Coronary artery (tissue), 2 donors: ENCODE data around the gene BRF1.

ENCODE experiments used
- DNase-seq: peaks from one replicate; pipeline ENCODE4 v3.0.0-alpha.2; 2017; ENCODE audit warnings: low spot score
- H3K27ac ChIP-seq, 2 donors: fragments of 200-600 bp; sonication (generic); one replicate each; pipeline ENCODE4 v1.5.1; 2016 to 2019
- H3K4me3 ChIP-seq: fragments of 200-600 bp; sonication (generic); 2 replicates; pipeline ENCODE4 v1.5.1; 2016; ENCODE audit warnings: mild to moderate bottlenecking, moderate library complexity
- CTCF ChIP-seq: fragments of 200-600 bp; sonication (generic); IDR thresholded peaks from one replicate; pipeline ENCODE4 v1.5.1; 2019; ENCODE audit warnings: antibody characterized with exemption

The BRF1 gene

DNA sequence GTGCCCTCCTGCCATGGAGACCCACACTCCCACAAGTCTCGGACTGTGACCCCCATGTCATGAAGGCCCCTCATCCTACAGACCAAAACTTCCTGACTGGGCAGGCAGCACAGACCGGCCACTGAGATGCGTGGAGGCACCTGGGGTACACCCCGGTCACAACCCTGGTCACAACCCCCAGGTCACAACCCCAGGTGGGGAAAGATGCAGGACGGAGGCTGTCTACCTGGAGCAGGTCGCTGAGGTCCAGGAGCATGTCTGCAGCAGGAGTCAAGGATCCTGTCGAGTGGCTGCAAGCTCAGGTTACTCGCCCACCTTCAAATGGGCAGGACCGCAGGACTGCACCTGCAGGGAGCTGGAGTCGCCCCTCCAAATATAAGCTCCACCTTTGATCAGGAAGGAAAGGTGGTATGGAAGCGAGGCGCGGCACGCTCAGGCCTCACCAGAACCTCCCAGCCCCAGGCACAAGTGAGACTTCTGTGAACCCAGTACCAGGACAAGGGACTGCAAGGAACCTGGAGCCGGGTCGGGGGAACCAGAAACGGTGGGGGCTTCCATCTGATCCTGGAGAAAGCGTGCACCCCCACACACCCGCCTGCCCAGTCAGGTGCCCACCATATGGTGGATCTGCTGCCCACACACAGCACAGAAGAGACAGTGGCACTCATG, 44.4 kb downstream of the BRF1 start:
- DNase-seq: no peak
- no peak overlapping the region for H3K27ac ChIP-seq
- H3K4me3 ChIP-seq: no peak overlapping the region
- no peak for TF ChIP-seq CTCF

- DNase-seq: no peak
- no peak for TF ChIP-seq CTCF
- H3K27ac ChIP-seq: no peak overlapping the region
- H3K4me3 ChIP-seq: no peak overlapping the region
Observed at GRCh38 chr14:105255021-105255507, 45.7 kb downstream of the BRF1 start.

DNA sequence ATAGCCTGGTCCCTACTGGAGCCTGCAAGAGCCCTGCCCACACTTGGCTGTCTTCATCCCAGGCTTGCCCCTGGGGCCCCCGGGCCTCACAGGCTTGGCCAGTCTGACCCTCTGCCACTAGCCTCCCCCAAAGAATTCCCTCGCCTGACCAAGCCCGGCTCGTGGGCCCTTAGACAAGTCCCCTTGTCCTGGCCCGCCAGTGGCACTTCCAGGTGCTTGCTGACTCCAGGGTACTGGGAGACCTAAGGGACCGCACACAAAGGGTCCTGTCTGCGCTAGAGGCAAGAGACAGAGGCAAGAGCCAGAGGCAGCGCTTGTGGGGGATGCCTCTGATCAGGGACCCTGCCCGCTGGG, 47.5 kb downstream of the BRF1 start:
- no peak overlapping the region for H3K27ac ChIP-seq
- no peak overlapping the region for H3K4me3 ChIP-seq
- DNase-seq: no peak

DNA sequence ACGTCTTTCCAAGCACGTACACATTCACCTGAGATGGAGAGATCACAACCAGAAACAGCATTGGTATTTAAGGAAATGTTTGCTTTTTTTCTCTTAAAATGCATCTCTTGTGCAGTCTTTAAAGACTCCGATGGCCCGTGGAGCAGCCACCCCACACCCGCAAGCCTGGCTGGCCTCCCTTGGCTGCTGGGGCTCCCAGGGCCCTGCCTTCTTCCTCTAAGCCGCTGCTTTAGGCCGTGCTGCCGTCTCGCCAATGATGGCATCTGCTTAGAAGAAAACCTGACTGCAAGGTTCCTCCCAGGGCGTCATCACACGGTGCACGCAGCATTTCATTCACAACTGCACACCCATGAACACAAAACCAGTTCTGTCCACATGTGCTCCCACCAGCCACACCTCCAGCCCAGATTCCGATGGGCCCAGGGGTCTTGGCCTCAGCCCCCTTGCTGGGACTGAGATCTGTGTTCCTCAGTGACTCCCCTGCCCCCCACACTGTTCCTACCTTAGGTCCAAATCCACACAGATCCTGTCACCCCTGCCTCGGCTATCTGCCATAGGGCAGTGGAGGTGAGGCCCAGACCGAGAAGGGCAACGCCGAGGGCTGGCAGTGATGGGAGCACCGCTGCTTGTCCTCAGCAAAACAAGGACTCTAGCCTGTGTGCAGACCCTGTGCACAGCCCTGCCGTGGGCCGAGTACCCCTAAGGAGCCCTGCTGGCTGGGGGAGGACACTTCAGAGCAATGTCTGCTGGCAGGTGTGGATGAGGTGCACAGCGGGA, 48.1 kb downstream of the BRF1 start:
- H3K27ac ChIP-seq: no peak overlapping the region
- DNase-seq: no peak
- no peak for TF ChIP-seq CTCF
- no peak overlapping the region for H3K4me3 ChIP-seq

More for the DNA sequence above, 47.5 kb downstream of the BRF1 start:
- no peak for TF ChIP-seq CTCF

GRCh38 chr14:105251920-105252319, 48.9 kb downstream of the BRF1 start:
- no peak for DNase-seq
- H3K4me3 ChIP-seq: no peak overlapping the region
- H3K27ac ChIP-seq: no peak overlapping the region
- no peak for TF ChIP-seq CTCF

GRCh38 chr14:105250986-105251385, 49.8 kb downstream of the BRF1 start:
- no peak for DNase-seq
- Histone ChIP-seq H3K27ac (no peak overlapping the region), H3K4me3 (no peak overlapping the region)
- TF ChIP-seq CTCF: no peak

DNA sequence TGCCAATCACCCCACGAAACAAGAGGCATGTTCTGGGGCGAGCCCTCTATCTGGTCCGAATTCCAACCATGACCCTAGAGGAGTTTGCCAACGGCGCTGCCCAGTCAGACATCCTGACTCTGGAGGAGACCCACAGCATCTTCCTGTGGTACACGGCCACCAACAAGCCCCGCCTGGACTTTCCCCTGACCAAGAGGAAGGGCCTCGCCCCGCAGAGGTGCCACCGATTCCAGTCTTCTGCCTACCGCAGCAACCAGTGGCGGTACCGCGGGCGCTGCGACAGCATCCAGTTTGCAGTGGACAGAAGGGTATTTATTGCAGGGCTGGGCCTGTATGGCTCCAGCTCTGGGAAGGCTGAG, 50.8 kb downstream of the BRF1 start:
- Histone ChIP-seq H3K27ac (peak overlapping the region in 1 of 2 donors; percentile 100), H3K4me3 (peak overlapping the region; percentile 98)
- no peak for TF ChIP-seq CTCF
- no peak for DNase-seq
